HEK293 (cell line): ENCODE measurements around the gene WNK4.
A peak's percentile ranks its signal among the peaks of the same experiment; 100 is the strongest.

Experiments
- CTCF ChIA-PET: fragments of 350-600 bp; formaldehyde crosslinking; extraction: SDS; loops from one replicate; lab custom pipeline; 2021; ENCODE audit warnings: antibody characterized with exemption; lab: Yijun Ruan, JAX
- POLR2A ChIA-PET: fragments of 300-600 bp; formaldehyde crosslinking; extraction: SDS; loops from one replicate; lab custom pipeline; 2020; ENCODE audit warnings: antibody characterized with exemption, inconsistent platforms; lab: Yijun Ruan, JAX
- H3K27ac ChIP-seq: fragments of 200-500 bp; sonication (Bioruptor generic); 2 replicates; pipeline ENCODE4 v1.5.1; 2014; ENCODE audit warnings: low read depth, low read length, control low read depth, inconsistent platforms; ENCODE audit errors: extremely low read depth
- H3K36me3 ChIP-seq, 2 experiments: fragments of 200-500 bp in 1 of 2; sonication (Bioruptor generic) in 1 of 2; 1 replicate in 1 of 2; 2 replicates in 1 of 2; pipeline ENCODE4 v1.5.1; 2014 to 2017; ENCODE audit warnings: inconsistent platforms in 2 of 2, low read length in 2 of 2; ENCODE audit not compliant: control insufficient read depth in 2 of 2, insufficient read depth in 1 of 2
- H3K4me1 ChIP-seq: fragments of 200-500 bp; sonication (Bioruptor generic); 2 replicates; pipeline ENCODE4 v1.5.1; 2014; ENCODE audit warnings: mild to moderate bottlenecking, low read length, inconsistent platforms; ENCODE audit not compliant: control insufficient read depth, insufficient read depth
- H3K4me3 ChIP-seq: 2 replicates; pipeline ENCODE4 v1.5.1; 2011; ENCODE audit warnings: low read depth, mild to moderate bottlenecking, control low read depth, low read length, moderate library complexity
- H3K9me3 ChIP-seq: fragments of 200-500 bp; sonication (Bioruptor generic); 2 replicates; pipeline ENCODE4 v1.5.1; 2014; ENCODE audit warnings: low read depth, low read length, inconsistent platforms; ENCODE audit not compliant: control insufficient read depth, insufficient read depth
- GFI1B ChIP-seq: fragments of 450-650 bp; formaldehyde crosslinking; IDR thresholded peaks from 2 replicates; pipeline ENCODE4 v1.5.1; 2016; ENCODE audit warnings: missing biosample characterization, missing genetic modification characterization
- GLI2 ChIP-seq: fragments of 450-650 bp; formaldehyde crosslinking; IDR thresholded peaks from 2 replicates; pipeline ENCODE4; 2017; ENCODE audit warnings: missing biosample characterization, missing genetic modification characterization, low read depth, borderline replicate concordance
- GLIS2 ChIP-seq: fragments of 450-650 bp; formaldehyde crosslinking; IDR thresholded peaks from 2 replicates; pipeline ENCODE4 v1.5.1; 2016; ENCODE audit warnings: missing biosample characterization, missing genetic modification characterization
- KLF10 ChIP-seq: fragments of 450-650 bp; IDR thresholded peaks from 2 replicates; pipeline ENCODE4 v1.5.1; 2018; ENCODE audit warnings: missing biosample characterization, mild to moderate bottlenecking, missing genetic modification characterization
- OVOL3 ChIP-seq: fragments of 450-650 bp; formaldehyde crosslinking; IDR thresholded peaks from 2 replicates; pipeline ENCODE4 v1.5.1; 2016; ENCODE audit warnings: missing biosample characterization, missing genetic modification characterization
- SETDB1 ChIP-seq: IDR thresholded peaks from one replicate; pipeline ENCODE4 v1.6.1; 2017; ENCODE audit warnings: mild to moderate bottlenecking, low read length, moderate library complexity, mixed read lengths; ENCODE audit not compliant: insufficient read length
- WT1 ChIP-seq: fragments of 450-650 bp; formaldehyde crosslinking; IDR thresholded peaks from 2 replicates; pipeline ENCODE4 v1.5.1; 2016; ENCODE audit warnings: missing biosample characterization, missing genetic modification characterization
- YY1 ChIP-seq: fragments of 450-650 bp; formaldehyde crosslinking; IDR thresholded peaks from 2 replicates; pipeline ENCODE4 v1.5.1; 2018; ENCODE audit warnings: missing biosample characterization, missing genetic modification characterization
- ZBTB8A ChIP-seq: fragments of 450-650 bp; formaldehyde crosslinking; IDR thresholded peaks from 2 replicates; pipeline ENCODE4 v1.5.1; 2016; ENCODE audit warnings: missing biosample characterization, missing genetic modification characterization
- ZFHX2 ChIP-seq: fragments of 450-650 bp; formaldehyde crosslinking; conservative IDR thresholded peaks from 2 replicates; pipeline ENCODE4 v1.5.1; 2016; ENCODE audit warnings: missing biosample characterization, missing genetic modification characterization
- ZNF157 ChIP-seq: fragments of 450-650 bp; formaldehyde crosslinking; IDR thresholded peaks from 2 replicates; pipeline ENCODE4 v1.5.1; 2016; ENCODE audit warnings: missing biosample characterization, missing genetic modification characterization
- ZNF221 ChIP-seq: fragments of 450-650 bp; formaldehyde crosslinking; IDR thresholded peaks from 2 replicates; pipeline ENCODE4 v1.5.1; 2017; ENCODE audit warnings: missing biosample characterization, missing genetic modification characterization, borderline replicate concordance
- ZNF248 ChIP-seq: fragments of 450-650 bp; formaldehyde crosslinking; IDR thresholded peaks from 2 replicates; pipeline ENCODE4 v1.5.1; 2017; ENCODE audit warnings: missing biosample characterization, missing genetic modification characterization
- ZNF26 ChIP-seq: fragments of 450-650 bp; formaldehyde crosslinking; IDR thresholded peaks from 2 replicates; pipeline ENCODE4 v1.5.1; 2016; ENCODE audit warnings: missing biosample characterization, missing genetic modification characterization
- ZNF426 ChIP-seq: fragments of 450-650 bp; formaldehyde crosslinking; IDR thresholded peaks from 2 replicates; pipeline ENCODE4 v1.5.1; 2017; ENCODE audit warnings: missing biosample characterization, missing genetic modification characterization, mild to moderate bottlenecking, inconsistent platforms, moderate library complexity
- ZNF48 ChIP-seq: fragments of 450-650 bp; formaldehyde crosslinking; IDR thresholded peaks from 2 replicates; pipeline ENCODE4 v1.5.1; 2016; ENCODE audit warnings: missing biosample characterization, missing genetic modification characterization
- ZNF488 ChIP-seq: fragments of 450-650 bp; formaldehyde crosslinking; IDR thresholded peaks from 2 replicates; pipeline ENCODE4 v1.5.1; 2016; ENCODE audit warnings: missing biosample characterization, missing genetic modification characterization
- ZNF555 ChIP-seq: fragments of 450-650 bp; formaldehyde crosslinking; conservative IDR thresholded peaks from 2 replicates; pipeline ENCODE4 v1.5.1; 2017; ENCODE audit warnings: missing biosample characterization, mild to moderate bottlenecking, missing genetic modification characterization, inconsistent platforms
- ZNF624 ChIP-seq: fragments of 450-650 bp; formaldehyde crosslinking; IDR thresholded peaks from 2 replicates; pipeline ENCODE4 v1.5.1; 2017; ENCODE audit warnings: missing biosample characterization, missing genetic modification characterization
- ZNF658 ChIP-seq: fragments of 450-650 bp; formaldehyde crosslinking; IDR thresholded peaks from 2 replicates; pipeline ENCODE4; 2016; ENCODE audit warnings: missing biosample characterization, missing genetic modification characterization
- ZNF677 ChIP-seq: fragments of 450-650 bp; IDR thresholded peaks from 2 replicates; pipeline ENCODE4 v1.5.0; 2018; ENCODE audit warnings: missing biosample characterization, mild to moderate bottlenecking, missing genetic modification characterization, moderate library complexity
- ZNF701 ChIP-seq: fragments of 450-650 bp; formaldehyde crosslinking; IDR thresholded peaks from 2 replicates; pipeline ENCODE4 v1.5.1; 2016; ENCODE audit warnings: missing biosample characterization, missing genetic modification characterization
- ZNF768 ChIP-seq: fragments of 450-650 bp; formaldehyde crosslinking; IDR thresholded peaks from 2 replicates; pipeline ENCODE4 v1.5.1; 2018; ENCODE audit warnings: missing biosample characterization, mild to moderate bottlenecking, missing genetic modification characterization
- ZNF791 ChIP-seq: fragments of 450-650 bp; formaldehyde crosslinking; IDR thresholded peaks from 2 replicates; pipeline ENCODE4 v1.5.1; 2016; ENCODE audit warnings: missing biosample characterization, missing genetic modification characterization
- ZNF843 ChIP-seq: fragments of 450-650 bp; formaldehyde crosslinking; IDR thresholded peaks from 2 replicates; pipeline ENCODE4 v1.5.1; 2016; ENCODE audit warnings: missing biosample characterization, missing genetic modification characterization
- ZXDB ChIP-seq: fragments of 450-650 bp; formaldehyde crosslinking; IDR thresholded peaks from 2 replicates; pipeline ENCODE4 v1.5.1; 2016; ENCODE audit warnings: missing biosample characterization, missing genetic modification characterization
- TF ChIP-seq, protein P1 (sequence below): fragments of 450-650 bp; formaldehyde crosslinking; IDR thresholded peaks from 2 replicates; pipeline ENCODE4 v1.5.1; 2016; ENCODE audit warnings: missing biosample characterization, missing genetic modification characterization
- TF ChIP-seq, protein P2 (sequence below): fragments of 450-650 bp; IDR thresholded peaks from 2 replicates; pipeline ENCODE4 v1.5.1; 2018; ENCODE audit warnings: missing biosample characterization, missing genetic modification characterization
- TF ChIP-seq, protein P3 (sequence below): fragments of 450-650 bp; formaldehyde crosslinking; IDR thresholded peaks from 2 replicates; pipeline ENCODE4 v1.5.1; 2016; ENCODE audit warnings: missing biosample characterization, missing genetic modification characterization, low read depth

WNK4 gene

GRCh38 chr17:42760652-42761581 lies 19.5 kb upstream of the WNK4 start, which contains the start of gene RAMP2:
Gene RAMP2, plus strand, starts transcription at chr17:42761227. Its CDS starts 35 bp downstream, at chr17:42761262.
- no peaks in the 10 kb centered on the region for H3K36me3 ChIP-seq
- peaks cover 2% of the 10 kb centered on the region; the same call in 1 of the 2 replicates for H3K4me1 ChIP-seq
- no peaks in the 10 kb centered on the region for H3K9me3 ChIP-seq
- ChIA-PET POLR2A (interaction anchor here (1.7 to 2.2 kb wide), 2 partner anchors 12 to 183 kb away, joined by 5 to 8 read pairs; partner anchors contain the start of genes PSMC3IP and VPS25), CTCF (interaction anchor here (0.6 to 7.0 kb wide), 10 partner anchors 9 to 181 kb away, joined by 3 to 112 read pairs (median 4); partner anchors contain the start of genes PLEKHH3 and PSMC3IP)
- no peak within 1 kb of the TSS for H3K4me3 ChIP-seq
- no peak within 1 kb of the TSS; the same call in 1 of the 2 replicates for H3K27ac ChIP-seq
- TF ChIP-seq ZBTB8A (tag by site-specific recombination) (no peak), ZNF658 (tag by site-specific recombination) (no peak), ZNF701 (tag by site-specific recombination) (no peak), ZNF555 (tag by site-specific recombination) (no peak), ZFHX2 (tag by site-specific recombination) (no peak), ZXDB (no peak), ZNF157 (tag by site-specific recombination) (no peak), SETDB1 (no peak), ZNF248 (tag by site-specific recombination) (no peak), ZNF221 (tag by site-specific recombination) (no peak), OVOL3 (no peak), ZNF791 (tag by site-specific recombination) (no peak), ZNF26 (tag by site-specific recombination) (no peak), ZNF488 (tag by site-specific recombination) (no peak), GFI1B (tag by site-specific recombination) (no peak), ZNF843 (tag by site-specific recombination) (no peak), ZNF426 (tag by site-specific recombination) (no peak), GLIS2 (tag by site-specific recombination) (0 out of 2 replicates have a peak, but pooled peaks have one; percentile 15), ZNF768 (no peak), ZNF624 (tag by site-specific recombination) (no peak), ZNF677 (tag by site-specific recombination) (0 out of 2 replicates have a peak, but pooled peaks have one; percentile 20), YY1 (tag by site-specific recombination) (no peak), GLI2 (tag by site-specific recombination) (no peak), ZNF48 (tag by site-specific recombination) (no peak), WT1 (tag by site-specific recombination) (no peak), KLF10 (tag by site-specific recombination) (no peak)
- TF ChIP-seq, protein P1, sequence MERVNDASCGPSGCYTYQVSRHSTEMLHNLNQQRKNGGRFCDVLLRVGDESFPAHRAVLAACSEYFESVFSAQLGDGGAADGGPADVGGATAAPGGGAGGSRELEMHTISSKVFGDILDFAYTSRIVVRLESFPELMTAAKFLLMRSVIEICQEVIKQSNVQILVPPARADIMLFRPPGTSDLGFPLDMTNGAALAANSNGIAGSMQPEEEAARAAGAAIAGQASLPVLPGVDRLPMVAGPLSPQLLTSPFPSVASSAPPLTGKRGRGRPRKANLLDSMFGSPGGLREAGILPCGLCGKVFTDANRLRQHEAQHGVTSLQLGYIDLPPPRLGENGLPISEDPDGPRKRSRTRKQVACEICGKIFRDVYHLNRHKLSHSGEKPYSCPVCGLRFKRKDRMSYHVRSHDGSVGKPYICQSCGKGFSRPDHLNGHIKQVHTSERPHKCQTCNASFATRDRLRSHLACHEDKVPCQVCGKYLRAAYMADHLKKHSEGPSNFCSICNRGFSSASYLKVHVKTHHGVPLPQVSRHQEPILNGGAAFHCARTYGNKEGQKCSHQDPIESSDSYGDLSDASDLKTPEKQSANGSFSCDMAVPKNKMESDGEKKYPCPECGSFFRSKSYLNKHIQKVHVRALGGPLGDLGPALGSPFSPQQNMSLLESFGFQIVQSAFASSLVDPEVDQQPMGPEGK: peak; percentile 46; the same call in 1 of the 2 replicates
- TF ChIP-seq, protein P2, sequence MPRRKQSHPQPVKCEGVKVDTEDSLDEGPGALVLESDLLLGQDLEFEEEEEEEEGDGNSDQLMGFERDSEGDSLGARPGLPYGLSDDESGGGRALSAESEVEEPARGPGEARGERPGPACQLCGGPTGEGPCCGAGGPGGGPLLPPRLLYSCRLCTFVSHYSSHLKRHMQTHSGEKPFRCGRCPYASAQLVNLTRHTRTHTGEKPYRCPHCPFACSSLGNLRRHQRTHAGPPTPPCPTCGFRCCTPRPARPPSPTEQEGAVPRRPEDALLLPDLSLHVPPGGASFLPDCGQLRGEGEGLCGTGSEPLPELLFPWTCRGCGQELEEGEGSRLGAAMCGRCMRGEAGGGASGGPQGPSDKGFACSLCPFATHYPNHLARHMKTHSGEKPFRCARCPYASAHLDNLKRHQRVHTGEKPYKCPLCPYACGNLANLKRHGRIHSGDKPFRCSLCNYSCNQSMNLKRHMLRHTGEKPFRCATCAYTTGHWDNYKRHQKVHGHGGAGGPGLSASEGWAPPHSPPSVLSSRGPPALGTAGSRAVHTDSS (tag by site-specific recombination): no peak
- TF ChIP-seq, protein P3, sequence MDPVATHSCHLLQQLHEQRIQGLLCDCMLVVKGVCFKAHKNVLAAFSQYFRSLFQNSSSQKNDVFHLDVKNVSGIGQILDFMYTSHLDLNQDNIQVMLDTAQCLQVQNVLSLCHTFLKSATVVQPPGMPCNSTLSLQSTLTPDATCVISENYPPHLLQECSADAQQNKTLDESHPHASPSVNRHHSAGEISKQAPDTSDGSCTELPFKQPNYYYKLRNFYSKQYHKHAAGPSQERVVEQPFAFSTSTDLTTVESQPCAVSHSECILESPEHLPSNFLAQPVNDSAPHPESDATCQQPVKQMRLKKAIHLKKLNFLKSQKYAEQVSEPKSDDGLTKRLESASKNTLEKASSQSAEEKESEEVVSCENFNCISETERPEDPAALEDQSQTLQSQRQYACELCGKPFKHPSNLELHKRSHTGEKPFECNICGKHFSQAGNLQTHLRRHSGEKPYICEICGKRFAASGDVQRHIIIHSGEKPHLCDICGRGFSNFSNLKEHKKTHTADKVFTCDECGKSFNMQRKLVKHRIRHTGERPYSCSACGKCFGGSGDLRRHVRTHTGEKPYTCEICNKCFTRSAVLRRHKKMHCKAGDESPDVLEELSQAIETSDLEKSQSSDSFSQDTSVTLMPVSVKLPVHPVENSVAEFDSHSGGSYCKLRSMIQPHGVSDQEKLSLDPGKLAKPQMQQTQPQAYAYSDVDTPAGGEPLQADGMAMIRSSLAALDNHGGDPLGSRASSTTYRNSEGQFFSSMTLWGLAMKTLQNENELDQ (tag by site-specific recombination): no peak
